SH-SY5Y (cell line): ENCODE measurements around the gene POLD2.

Experiments used
- GATA2 ChIP-seq: IDR thresholded peaks from 2 replicates; pipeline ENCODE4 v1.6.1; 2011; ENCODE audit warnings: mild to moderate bottlenecking, low read depth, low read length
- GATA3 ChIP-seq: IDR thresholded peaks from 2 replicates; pipeline ENCODE4 v1.6.1; 2011; ENCODE audit warnings: low read depth, mild to moderate bottlenecking, low read length, moderate library complexity

GRCh38 chr7:44105832-44106231 is 17.5 kb downstream of the POLD2 start:
- TF ChIP-seq GATA2 (no peak), GATA3 (no peak)
